ELF-1 (cell line): ENCODE results near the gene SLC12A8.

Source experiments
- DNase-seq: peaks from one replicate; pipeline ENCODE4 v3.0.0-alpha.2; 2016; ENCODE audit warnings: low read depth, low spot score

Gene SLC12A8

GRCh38 chr3:125154110-125154509 lies 58.4 kb downstream of the SLC12A8 start:
- no peak for DNase-seq

- no peak for DNase-seq
These were observed 59.6 kb downstream of the SLC12A8 start for GRCh38 chr3:125152951-125153350.

- no peak for DNase-seq
These were observed 60.6 kb downstream of the SLC12A8 start for GRCh38 chr3:125151916-125152315.

GRCh38 chr3:125151442-125151817 lies 61.1 kb downstream of the SLC12A8 start:
- DNase-seq: no peak

GRCh38 chr3:125150525-125151441 lies 61.8 kb downstream of the SLC12A8 start:
- peak; percentile 66 for DNase-seq

GRCh38 chr3:125149462-125149861 lies 63.1 kb downstream of the SLC12A8 start:
- no peak for DNase-seq

- DNase-seq: peak; percentile 38
These were observed 63.7 kb downstream of the SLC12A8 start for GRCh38 chr3:125148836-125149235.

GRCh38 chr3:125148016-125148812 lies 64.3 kb downstream of the SLC12A8 start:
- DNase-seq: no peak

- DNase-seq: no peak
These were observed 65.1 kb downstream of the SLC12A8 start for GRCh38 chr3:125147491-125147820.

- no peak for DNase-seq
These were observed 65.7 kb downstream of the SLC12A8 start for GRCh38 chr3:125146626-125147490.

GRCh38 chr3:125145751-125146475 lies 66.6 kb downstream of the SLC12A8 start:
- no peak for DNase-seq

GRCh38 chr3:125144653-125145314 lies 67.8 kb downstream of the SLC12A8 start:
- no peak for DNase-seq

- peak; percentile 62 for DNase-seq
These were observed 68.4 kb downstream of the SLC12A8 start for GRCh38 chr3:125143982-125144652.

- peak; percentile 73 for DNase-seq
These were observed 69.0 kb downstream of the SLC12A8 start for GRCh38 chr3:125143538-125143937.

- DNase-seq: no peak
These were observed 69.6 kb downstream of the SLC12A8 start for GRCh38 chr3:125142940-125143339.

GRCh38 chr3:125142420-125142778 lies 70.1 kb downstream of the SLC12A8 start:
- DNase-seq: peak; percentile 54

GRCh38 chr3:125141596-125142419 lies 70.7 kb downstream of the SLC12A8 start:
- DNase-seq: peak; percentile 72

- DNase-seq: no peak
These were observed 71.5 kb downstream of the SLC12A8 start for GRCh38 chr3:125140818-125141595.
